Activated naive CD4-positive, alpha-beta T cell treated with anti-CD3 and anti-CD28 coated beads, Interleukin-2, amount 50 U/mL, for 16 hours (primary cell): Measurements from ENCODE around the gene KCNE1.

ENCODE experiments used
- DNase-seq: peaks from one replicate; pipeline ENCODE4 v3.0.0-alpha.2; 2020

KCNE1 gene

DNA sequence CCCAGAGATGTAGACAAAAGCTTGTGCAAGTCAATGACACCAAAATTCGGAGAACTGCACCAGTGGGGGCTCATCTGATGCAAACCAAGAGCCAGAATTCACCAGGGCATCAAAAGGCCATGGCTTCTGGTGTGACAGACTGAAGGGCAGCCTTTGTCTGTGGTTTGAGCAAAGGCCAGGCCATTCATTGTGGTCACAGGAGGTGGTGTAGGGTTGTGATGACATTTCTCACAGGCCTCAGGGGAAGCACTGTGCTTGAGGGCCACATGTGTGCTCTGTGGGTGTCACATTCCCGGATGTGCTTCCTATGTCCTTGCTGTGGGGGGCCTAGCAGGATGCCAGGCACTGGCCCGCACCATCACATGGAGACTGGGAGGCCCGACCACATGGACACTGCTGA, 22.5 kb upstream of the KCNE1 start:
- DNase-seq: no peak

DNA sequence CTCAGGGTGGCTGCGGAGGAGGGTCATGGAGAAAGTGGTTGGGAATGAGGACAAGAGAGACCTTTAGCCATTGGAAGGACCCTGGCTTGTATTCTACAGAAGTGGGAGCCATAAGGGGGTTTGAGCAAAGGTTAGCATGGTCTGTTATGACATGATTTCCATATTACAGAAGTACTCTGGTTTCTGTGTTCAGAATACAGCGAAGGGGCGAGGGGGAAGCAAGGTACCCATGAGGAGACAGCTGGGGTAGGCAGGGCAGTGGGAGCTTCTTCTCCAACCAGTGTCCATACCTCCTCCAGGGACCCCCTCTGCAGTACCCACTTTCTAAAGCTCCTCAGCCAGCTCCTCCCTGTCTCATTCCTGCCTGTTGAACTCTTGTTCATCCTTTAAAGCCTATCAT, 21.9 kb upstream of the KCNE1 start:
- no peak for DNase-seq

DNA sequence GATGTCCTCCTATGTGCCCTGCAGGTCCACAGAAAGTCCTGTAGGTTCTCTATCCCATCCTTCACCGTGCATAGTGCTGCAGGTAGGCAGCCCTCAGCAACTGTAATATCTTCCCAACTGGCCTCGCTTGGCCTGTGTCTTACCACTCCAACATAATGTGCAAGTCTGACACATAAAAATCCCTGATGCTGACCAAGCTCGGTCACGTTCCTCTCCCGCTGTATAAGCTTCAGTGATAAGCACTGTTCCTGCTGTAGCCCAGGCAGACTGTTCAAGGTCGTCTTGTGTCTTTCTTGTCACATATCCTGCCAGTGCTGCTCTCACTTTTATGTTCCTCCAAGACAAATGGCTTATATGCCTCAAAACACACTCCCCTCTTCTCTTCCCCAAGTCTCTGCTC, 19.4 kb upstream of the KCNE1 start:
- no peak for DNase-seq

- no peak for DNase-seq
Observed at GRCh38 chr21:34530261-34530660, 18.3 kb upstream of the KCNE1 start.

DNA sequence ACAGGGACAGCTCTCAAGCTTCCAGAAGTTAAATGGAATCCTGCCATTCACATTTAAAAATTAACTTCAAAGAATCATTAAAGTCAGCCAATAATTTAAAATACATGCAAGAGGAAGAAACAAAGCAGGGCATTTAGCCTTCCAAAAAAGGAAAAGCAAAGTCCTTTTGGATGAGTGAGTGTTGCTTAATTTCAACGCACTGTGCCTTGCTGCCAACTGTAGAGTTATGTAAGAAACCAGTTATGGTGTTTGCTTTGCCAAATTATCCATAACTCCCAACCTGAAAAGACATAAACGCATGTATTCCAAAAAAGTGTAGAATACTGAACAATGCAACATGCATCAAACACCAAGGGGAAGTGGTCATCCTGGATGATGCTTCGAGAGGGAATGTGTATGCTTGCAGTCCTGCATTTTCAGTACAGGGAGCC, 16.1 kb upstream of the KCNE1 start:
- no peak for DNase-seq

- DNase-seq: peak; percentile 42
Observed at GRCh38 chr21:34526618-34527290, 14.7 kb upstream of the KCNE1 start.

DNA sequence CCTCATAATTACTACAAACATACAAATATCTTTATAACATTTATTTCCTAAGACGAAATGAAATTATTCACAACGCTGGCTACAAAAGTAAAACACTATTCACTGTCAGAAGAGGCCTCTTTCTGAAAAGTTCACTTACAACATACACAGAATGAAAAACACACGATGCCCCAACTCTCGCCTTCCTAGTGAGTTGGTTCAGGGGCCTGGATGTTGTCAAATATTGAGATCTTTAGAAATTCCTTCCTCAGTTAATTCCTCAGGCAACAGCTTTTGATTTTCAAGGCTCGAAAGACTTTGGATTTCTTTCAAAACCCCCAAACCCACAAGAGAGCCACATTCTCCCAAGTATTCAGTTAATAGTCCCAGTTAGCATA, 14.2 kb upstream of the KCNE1 start:
- DNase-seq: no peak

- no peak for DNase-seq
Observed at GRCh38 chr21:34524646-34525601, 12.9 kb upstream of the KCNE1 start.

DNA sequence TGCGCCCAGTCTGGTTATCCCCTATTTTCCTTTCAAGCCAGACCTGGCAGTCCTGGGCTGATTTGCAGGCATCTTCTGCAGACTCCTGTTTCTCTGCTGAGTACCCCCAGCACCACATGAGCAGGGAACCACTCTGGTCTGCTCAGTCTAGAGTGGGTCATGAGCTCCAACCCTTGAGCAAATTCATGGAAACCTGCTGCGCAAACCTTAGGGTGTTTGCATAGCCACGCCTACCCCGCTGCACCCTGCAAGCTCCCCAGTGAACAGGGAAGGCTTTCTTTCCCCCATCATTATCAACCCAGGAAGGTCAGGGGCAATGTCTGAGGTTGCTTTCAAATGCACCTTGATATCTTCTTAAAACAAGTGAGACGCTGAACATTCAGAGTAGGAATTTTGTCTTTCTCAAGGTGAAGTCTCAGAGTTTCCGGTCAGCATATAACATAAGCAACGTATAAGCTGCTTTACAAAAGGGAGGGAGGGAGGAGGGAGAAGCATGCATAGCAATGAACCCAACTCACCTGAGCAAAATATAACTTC, 11.1 kb upstream of the KCNE1 start:
- DNase-seq: no peak

GRCh38 chr21:34522284-34522683, 10.3 kb upstream of the KCNE1 start:
- no peak for DNase-seq

- DNase-seq: no peak
Observed at GRCh38 chr21:34521561-34521960, 9.6 kb upstream of the KCNE1 start.

DNA sequence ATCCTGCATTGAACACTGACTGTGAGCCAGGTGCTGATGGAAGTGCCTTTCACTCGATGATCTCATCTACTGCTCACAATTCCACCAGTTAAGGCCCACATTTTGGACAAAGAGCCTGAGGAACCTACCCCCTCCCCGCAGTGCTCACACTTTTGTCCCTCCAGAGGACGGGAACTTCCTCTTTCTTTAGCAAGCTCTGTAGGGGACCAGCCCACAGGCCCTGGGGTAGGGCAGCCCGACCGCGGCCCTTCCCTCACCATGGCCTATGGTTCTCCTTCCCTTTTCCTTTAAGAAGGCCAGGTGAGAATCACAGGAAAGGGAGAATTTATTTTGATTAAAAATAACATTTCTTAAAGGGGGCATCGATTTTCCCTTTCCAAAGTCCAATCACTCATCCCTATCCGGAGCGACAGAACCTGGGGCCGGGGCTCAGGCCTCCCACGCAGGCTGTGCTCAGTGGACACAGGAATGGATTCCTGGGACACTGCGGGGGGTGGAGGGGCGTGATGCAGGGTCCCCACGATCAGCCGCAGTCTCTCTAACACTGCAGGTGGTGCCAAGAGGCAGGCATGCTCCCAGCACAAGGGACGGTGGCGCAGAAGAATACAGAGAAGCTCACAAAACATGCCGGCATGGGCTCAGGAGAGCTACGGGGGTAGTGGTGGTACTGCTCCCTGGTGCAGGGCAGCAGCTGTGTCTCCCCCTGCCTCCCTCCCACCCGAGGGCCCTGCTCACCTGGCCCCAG, 8.9 kb upstream of the KCNE1 start:
- no peak for DNase-seq

GRCh38 chr21:34520281-34520680, 8.3 kb upstream of the KCNE1 start:
- DNase-seq: no peak

- no peak for DNase-seq
Observed at GRCh38 chr21:34519694-34520093, 7.7 kb upstream of the KCNE1 start.

DNA sequence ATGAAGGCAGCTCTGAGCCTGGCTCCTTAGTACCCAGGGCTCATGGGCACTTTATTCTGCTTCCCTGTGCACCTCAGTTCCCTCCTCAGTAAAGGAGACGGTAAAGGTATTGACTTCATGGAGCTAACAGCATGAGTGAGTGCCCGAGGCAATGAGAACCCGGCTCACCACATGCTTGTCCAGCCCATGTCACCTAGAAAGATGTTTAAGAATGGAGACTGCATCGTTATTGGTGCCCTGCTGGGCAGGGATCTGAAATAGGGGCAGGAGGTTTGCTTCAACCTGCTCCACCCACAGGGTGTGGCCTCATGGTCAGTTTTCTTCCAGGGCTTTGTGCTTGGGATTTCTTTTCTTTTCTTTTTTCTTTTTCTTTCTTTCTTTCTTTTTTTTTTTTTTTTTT, 7.0 kb upstream of the KCNE1 start:
- no peak for DNase-seq

DNA sequence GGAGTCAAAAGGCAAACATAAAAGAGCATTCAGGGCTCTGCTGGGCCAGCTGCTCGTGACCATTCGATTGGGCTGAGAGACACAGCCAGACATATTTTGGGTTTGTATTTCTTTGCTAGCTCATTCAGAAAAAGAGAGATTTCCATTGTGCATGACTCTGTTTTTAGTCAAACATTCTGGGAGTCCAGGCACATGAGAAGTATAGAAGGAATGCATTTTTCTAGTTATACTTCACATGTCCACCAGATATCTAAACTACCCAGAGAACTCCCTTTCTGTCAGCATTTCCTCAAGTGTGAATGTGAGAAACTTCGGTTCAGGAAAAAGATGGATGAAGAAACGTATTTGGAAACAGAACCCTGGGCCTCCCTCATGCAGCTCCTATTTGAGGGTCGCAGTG, 6.3 kb upstream of the KCNE1 start:
- DNase-seq: no peak

DNA sequence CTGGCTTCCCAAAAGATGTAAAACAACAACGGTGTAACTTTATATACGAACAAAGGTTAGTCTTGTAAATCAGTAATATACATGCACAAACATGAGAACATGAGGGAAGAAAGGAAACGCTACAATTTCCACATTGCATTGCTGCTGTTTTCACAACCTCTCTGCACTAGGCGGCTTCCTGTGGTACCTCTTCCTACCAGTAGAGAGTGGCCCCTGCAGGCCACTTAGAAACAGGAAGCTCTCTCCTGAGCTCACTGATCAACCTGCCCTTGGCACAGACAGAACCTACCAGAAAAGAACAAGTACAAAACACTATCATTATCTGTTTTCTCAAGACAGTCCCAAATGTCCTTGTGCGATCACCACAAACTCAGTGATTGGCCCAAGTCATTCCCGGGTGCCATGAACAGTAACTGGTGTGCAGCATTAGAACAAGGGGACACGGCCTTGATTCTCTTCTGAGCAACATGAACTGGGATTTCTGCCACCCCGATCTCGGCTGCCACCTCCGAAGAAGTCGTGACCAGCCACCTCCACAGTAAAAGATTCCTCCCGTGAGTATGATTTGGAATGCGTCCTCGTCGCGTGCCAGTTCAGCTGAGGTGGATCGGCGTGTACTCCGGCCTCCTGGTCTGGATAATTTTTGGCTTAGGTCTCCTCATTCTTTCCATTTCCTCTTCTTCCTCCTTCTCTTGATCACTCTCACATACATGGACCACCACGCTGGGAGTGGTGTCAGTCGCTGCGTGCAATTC, 5.7 kb upstream of the KCNE1 start:
- no peak for DNase-seq

- DNase-seq: no peak
Observed at GRCh38 chr21:34517039-34517438, 5.0 kb upstream of the KCNE1 start.

- DNase-seq: no peak
Observed at GRCh38 chr21:34514576-34515115, 2.6 kb upstream of the KCNE1 start.

DNA sequence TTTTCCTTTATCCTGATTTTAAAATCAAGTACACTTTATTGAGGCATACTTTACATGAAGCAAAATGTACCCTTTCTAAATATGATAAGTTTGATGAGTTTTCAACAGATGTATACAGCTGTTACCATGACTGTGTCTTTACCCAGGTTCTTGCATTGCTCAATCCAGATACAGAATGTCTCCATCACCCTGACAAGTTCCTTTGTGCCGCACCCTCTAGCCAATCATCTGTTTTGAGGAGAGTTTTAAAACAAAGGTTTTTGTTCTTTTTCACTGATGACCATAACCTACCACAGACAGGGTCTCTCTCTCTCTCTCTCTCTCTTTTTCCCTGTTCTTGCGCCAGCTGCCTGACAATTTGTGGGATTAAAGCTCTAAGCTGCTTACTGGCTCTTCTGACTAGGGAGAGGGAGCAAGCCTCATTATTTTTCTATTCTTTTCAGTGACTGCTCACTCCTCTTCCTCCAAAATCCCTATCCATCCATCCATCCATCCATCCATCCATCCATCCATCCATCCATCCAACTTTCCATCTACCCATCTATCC, 1.2 kb upstream of the KCNE1 start:
- no peak for DNase-seq

DNA sequence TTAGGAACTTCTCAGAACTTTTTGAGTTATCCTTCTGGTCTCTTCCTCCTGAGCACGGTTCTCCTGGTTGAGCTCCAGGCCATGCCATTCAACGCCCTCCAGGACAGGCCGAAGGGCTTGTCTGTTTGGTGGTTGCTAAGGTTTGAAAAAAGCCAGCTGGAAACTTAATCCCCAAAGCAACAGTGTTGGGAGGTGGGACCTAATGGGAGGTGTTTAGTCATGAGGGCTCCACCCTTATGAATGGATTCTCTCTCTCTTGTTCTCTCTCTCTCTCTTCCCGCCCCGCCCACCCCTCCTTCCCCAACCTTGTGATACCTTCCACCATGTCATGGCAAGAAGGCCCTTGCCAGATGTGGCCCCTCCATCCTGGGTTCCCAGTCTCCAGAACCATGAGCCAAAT, 829 bp downstream of the KCNE1 start:
- DNase-seq: no peak
